Bronchus fibroblast of lung (primary cell): ENCODE measurements around the gene PPEF1. TPM values are rescaled to one million over a fixed set of nuclear protein-coding genes. Genes with fewer than 3 reads are reported as not detected.

Experiments used
- total RNA-seq: library from RNA; depleted of rRNA; stranded (reverse); fragments of >200 nt; gene quantifications from 2 replicates; pipeline ENCODE4 v1.2.3, GENCODE V29; 2015

The PPEF1 gene
- not detected in 2 replicates for total RNA-seq

GRCh38 chrX:18707426-18708049 is at the start of gene PPEF1:
PPEF1 (plus strand) TSS chrX:18707645; CDS start chrX:18707781, 136 bp downstream.

GRCh38 chrX:18672008-18672407 is 35.4 kb upstream of the PPEF1 start, which contains the start of gene RS1:
RS1 (minus strand) TSS chrX:18672108; CDS start chrX:18672068, 40 bp downstream.

Other genes starting within 250 kb of the PPEF1 start
- gene RS1, start 35.5 kb upstream of the PPEF1 start, total RNA-seq, result not detected in 2 replicates